GM20431 (cell line): ENCODE data around the gene CBLB.

ENCODE experiments used
- in situ Hi-C: fragments of 300-500 bp; cut with MseI, MboI; formaldehyde crosslinking; loops from one replicate; pipeline ENCODE4 v1.15.0; 2020; ENCODE audit warnings: low sequenced_read_pairs; ENCODE audit not compliant: unreplicated experiment

Gene CBLB

DNA sequence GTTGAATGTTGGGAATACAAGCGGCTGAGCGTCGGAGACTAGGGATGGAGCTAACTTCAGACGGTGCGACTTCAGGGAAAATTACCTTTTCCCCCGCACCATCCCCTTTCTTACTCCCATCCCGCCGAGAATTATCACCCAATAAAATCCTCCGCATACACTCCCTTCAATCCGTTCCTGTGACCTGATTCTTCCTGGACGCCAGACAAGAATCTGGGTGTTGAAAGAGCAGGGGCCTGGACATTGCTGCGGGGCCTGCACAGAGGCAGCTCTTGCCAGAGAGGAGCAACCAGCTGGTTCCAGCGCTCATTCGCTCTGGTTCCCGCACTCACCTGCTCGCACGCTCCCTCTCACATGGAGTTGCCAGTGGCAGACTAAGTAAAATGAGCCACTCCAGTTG lies 260.2 kb downstream of the CBLB start:
- in situ Hi-C loops = no loop called here

- in situ Hi-C loops = no loop called here
These were observed 262.8 kb downstream of the CBLB start for GRCh38 chr3:105606016-105606415.
